Left ventricle myocardium inferior (tissue), 1 donor: Measurements from ENCODE around the gene SPNS2. TPM values are rescaled to one million over a fixed set of nuclear protein-coding genes. Genes with fewer than 3 reads are reported as not detected.
A peak's percentile ranks its signal among the peaks of the same experiment; 100 is the strongest.

Experiments
- DNase-seq: peaks from one replicate; pipeline ENCODE4 v3.0.0-alpha.2; 2020
- H3K27ac ChIP-seq: fragments of 200-600 bp; replicated peaks from 2 replicates; pipeline ENCODE4 v1.8.0; 2021
- H3K27me3 ChIP-seq: fragments of 200-600 bp; 2 replicates; pipeline ENCODE4 v1.8.0; 2021; ENCODE audit warnings: low read depth
- H3K36me3 ChIP-seq: fragments of 200-600 bp; 2 replicates; pipeline ENCODE4 v1.8.0; 2021
- H3K4me1 ChIP-seq: fragments of 200-600 bp; 2 replicates; pipeline ENCODE4 v1.8.0; 2021
- H3K4me3 ChIP-seq: fragments of 200-600 bp; 2 replicates; pipeline ENCODE4 v1.8.0; 2021; ENCODE audit warnings: mild to moderate bottlenecking, moderate library complexity
- H3K9me3 ChIP-seq: fragments of 200-600 bp; replicated peaks from 2 replicates; pipeline ENCODE4 v1.8.0; 2021
- intact Hi-C: fragments of 100-400 bp; cut with micrococcal nuclease; formaldehyde crosslinking; loops from one replicate; pipeline ENCODE4 v1.11.0; 2022
- total RNA-seq: library from RNA; stranded (reverse); fragmentation: NEBNext Ultra II Directional; extraction: Animal tissue kit (Norgen Biotek cat#: 25700); gene quantifications from one replicate; pipeline ENCODE4 v1.2.1, GENCODE V29; 2021
- TF ChIP-seq, protein P1 (sequence below): fragments of 200-600 bp; IDR thresholded peaks from 2 replicates; pipeline ENCODE4 v1.8.0; 2021; ENCODE audit warnings: antibody characterized with exemption, mild to moderate bottlenecking, borderline replicate concordance
- donor health status: DM: no; HTN: yes; CAD: no; lungs with severe emphysema.

Gene SPNS2
- total RNA-seq, 1 donor from 2014 or later = 11.2 TPM

DNA sequence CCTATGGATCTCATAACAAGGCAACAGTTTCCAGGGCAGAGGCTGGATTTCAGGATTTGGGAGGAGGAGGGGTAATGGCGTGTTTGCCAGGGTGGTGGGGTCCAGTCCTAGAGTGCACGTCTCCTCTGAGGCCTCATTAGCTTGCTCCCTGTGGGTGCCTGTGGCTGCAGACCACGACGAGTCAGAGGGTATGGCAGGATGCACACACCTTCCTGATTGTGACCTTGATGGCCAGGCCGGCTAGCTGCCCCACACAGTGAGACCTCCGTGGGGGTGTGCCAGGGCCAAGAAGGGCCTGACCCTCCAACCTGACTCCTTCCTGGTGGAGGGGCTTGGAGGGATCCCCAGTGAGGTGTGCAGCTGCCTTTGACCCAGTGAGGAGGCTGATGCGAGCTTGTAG is 81.6 kb downstream of the SPNS2 start:
- Histone ChIP-seq H3K27me3 (peaks cover 38% of the 10 kb centered on the region), H3K4me1 (peaks cover 49% of the 10 kb centered on the region), H3K27ac (no peak overlapping the region), H3K36me3 (no peaks in the 10 kb centered on the region), H3K4me3 (no peak overlapping the region), H3K9me3 (no peaks in the 10 kb centered on the region)
- no peak for DNase-seq
- intact Hi-C loops = no loop called here
- TF ChIP-seq, protein P1, sequence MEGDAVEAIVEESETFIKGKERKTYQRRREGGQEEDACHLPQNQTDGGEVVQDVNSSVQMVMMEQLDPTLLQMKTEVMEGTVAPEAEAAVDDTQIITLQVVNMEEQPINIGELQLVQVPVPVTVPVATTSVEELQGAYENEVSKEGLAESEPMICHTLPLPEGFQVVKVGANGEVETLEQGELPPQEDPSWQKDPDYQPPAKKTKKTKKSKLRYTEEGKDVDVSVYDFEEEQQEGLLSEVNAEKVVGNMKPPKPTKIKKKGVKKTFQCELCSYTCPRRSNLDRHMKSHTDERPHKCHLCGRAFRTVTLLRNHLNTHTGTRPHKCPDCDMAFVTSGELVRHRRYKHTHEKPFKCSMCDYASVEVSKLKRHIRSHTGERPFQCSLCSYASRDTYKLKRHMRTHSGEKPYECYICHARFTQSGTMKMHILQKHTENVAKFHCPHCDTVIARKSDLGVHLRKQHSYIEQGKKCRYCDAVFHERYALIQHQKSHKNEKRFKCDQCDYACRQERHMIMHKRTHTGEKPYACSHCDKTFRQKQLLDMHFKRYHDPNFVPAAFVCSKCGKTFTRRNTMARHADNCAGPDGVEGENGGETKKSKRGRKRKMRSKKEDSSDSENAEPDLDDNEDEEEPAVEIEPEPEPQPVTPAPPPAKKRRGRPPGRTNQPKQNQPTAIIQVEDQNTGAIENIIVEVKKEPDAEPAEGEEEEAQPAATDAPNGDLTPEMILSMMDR = no peak

DNA sequence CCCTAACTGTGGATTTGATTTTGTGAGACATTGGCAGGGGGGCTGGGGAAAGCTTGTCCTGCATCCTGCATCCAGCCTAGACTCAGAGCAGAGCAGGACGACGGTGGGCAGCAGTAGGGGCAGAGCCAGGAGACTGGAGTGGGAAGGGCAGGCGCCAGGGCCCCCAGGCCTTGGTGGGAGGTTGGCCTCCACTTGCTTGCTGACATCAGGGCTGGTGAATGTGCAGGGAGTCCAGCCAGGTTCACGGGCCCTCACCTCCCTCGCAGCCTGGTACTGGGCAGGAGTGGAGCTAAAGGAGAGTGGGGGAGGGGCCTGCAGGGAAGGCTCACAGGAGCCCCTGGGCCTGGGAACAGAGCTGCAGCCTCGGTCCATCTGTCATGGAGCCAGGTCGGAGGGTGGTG is 83.4 kb downstream of the SPNS2 start:
- Histone ChIP-seq H3K4me1 (peaks cover 49% of the 10 kb centered on the region), H3K9me3 (no peaks in the 10 kb centered on the region), H3K27ac (no peak overlapping the region), H3K27me3 (peaks cover 39% of the 10 kb centered on the region), H3K4me3 (no peak overlapping the region), H3K36me3 (no peaks in the 10 kb centered on the region)
- TF ChIP-seq, protein P1 = no peak
- intact Hi-C loops = no loop called here
- DNase-seq = no peak

DNA sequence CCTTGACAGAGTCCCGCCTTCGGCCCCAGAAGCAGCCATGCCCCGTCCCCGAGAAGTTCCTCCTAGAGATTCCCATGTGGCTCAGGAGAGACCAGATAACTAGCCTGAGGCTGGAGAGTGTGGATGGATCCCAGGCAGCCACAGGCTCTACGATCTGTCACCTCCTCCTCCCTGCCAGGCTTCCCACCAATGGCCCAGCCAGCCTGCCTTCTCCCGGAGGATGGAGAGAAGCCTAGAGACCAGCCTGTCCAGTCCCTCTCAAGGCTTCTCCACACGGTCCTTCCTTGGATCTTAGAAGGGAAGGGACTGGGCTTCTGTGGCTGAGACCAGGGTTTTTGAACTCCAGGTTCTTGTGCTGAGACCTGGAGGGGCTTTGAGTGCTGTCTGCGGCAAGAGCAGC is 84.0 kb downstream of the SPNS2 start:
- Histone ChIP-seq H3K9me3 (no peaks in the 10 kb centered on the region), H3K4me1 (peaks cover 53% of the 10 kb centered on the region), H3K4me3 (no peak overlapping the region), H3K36me3 (no peaks in the 10 kb centered on the region), H3K27ac (no peak overlapping the region), H3K27me3 (peaks cover 39% of the 10 kb centered on the region)
- TF ChIP-seq, protein P1 = no peak
- intact Hi-C loops = no loop called here
- DNase-seq = no peak

DNA sequence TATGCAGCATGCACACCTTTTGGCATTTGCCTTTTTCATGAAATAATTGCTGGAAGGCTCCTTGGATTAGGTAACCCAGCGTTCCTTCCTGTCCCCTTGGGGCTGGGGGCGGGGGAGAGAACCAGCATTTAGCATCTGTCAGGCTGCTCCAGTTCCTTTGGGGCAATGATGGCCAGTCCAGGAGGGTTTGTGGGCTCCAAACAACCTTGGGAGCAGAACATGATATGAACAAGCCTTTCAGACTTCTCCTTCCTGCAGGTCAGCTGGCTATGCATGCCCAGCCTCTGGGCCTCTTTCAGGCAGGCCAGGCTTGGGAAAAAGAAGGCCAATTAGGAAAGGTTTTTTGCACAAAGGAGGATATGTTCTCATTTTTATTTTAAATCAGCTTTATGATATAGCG is 84.5 kb downstream of the SPNS2 start:
- TF ChIP-seq, protein P1 = no peak
- intact Hi-C loops = no loop called here
- no peak for DNase-seq
- peak overlapping the region; percentile 93 for H3K27ac ChIP-seq
- H3K4me1 ChIP-seq = peaks cover 58% of the 10 kb centered on the region
- peaks cover 39% of the 10 kb centered on the region for H3K27me3 ChIP-seq
- no peaks in the 10 kb centered on the region for H3K9me3 ChIP-seq
- H3K36me3 ChIP-seq = no peaks in the 10 kb centered on the region
- peak overlapping the region; percentile 72 for H3K4me3 ChIP-seq

DNA sequence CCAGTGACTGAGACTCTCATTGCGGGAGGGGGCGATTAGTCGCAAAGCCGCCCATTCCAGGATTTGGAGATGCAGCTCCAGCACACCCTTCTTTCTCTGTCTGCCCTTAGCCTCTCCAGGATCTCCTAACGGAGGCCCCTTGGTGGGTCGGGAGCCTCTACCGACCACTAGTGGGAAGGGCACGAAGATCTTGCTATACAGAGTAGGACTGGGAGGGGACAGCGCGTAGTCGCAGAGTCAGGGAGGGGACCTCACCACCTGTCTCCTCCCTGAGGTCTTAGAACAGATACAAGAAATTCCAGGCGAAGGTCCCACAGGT is 85.1 kb downstream of the SPNS2 start:
- peaks cover 39% of the 10 kb centered on the region for H3K27me3 ChIP-seq
- H3K36me3 ChIP-seq = no peaks in the 10 kb centered on the region
- intact Hi-C loops = no loop called here
- H3K4me1 ChIP-seq = peaks cover 63% of the 10 kb centered on the region
- no peaks in the 10 kb centered on the region for H3K9me3 ChIP-seq
- peak overlapping the region; percentile 72 for H3K4me3 ChIP-seq
- peak overlapping the region; percentile 93 for H3K27ac ChIP-seq
- TF ChIP-seq, protein P1 = peak; percentile 63
- no peak for DNase-seq
